ENCODE measurements around the gene ZG16B.

- TF ChIP-seq CTCF (IDR thresholded peaks at IDR 0.05; ENCODE audit: low read depth, low read length, poor library complexity, severe bottlenecking) (no peak), EZH2phosphoT487 (IDR thresholded peaks at IDR 0.05; ENCODE audit: borderline replicate concordance, low read length) (no peak)
These were observed 47.3 kb upstream of the ZG16B start for GRCh38 chr16:2782583-2783351.
